ENCODE results near the gene NEK9.
"Not testable (repeated sequence)": the region's sequence is repeated elsewhere in the genome, so short reads cannot be mapped to it uniquely, and the experiment has no call there.

NEK9 gene

DNA sequence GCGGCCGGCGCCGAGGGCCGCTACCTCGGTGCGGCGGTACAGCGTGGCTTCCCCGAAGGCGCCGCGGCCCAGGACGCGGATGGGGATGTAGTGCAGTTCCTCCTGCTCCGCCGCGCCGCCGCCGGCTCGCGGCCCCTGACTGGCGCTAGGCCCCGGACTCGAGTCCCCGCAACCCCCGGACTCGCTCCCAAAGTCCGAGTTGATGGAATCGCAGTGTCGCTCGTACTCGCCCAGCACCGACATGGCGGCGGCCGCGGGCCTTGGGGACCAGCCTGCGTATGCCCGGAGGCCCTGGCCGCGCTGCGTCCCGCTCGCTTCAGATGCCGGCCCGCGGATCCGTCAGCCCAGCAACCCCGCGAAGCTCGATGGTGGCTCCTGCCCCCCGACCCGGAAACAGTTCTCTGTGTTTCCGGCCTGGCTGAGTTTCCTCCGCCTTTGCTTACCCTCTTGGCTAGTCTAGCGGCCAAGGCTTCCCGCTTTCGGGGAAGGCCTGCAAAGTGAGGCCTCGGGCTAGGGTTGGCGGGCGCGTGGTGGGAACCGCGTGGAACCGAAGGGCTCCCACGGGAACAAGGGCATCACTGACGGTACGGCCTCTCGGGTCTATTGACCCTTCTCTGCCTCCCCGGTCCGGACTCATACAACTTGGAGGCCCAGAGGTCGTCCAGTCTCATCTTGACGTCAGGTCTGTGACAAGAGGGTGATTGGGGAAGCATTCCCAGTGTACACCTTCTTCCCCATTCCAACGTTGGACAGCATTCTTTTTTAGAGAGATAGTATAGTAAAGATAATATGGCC is at the start of gene NEK9:
Gene NEK9 (minus strand): TSS at position 370 of the 795 bp plus-strand sequence. CDS start 127 bp downstream, at position 243.
- peak; percentile 91 for DNase-seq
- in situ Hi-C loops (cut with MboI; ENCODE audit: low pct_unique_long_range_greater_than_20kb, low sequenced_read_pairs) = loop anchor here (25.0 kb wide), 1 partner anchor 360 kb away; no protein-coding TSS in a partner anchor

GRCh38 chr14:75176142-75176820 is 49.4 kb upstream of the NEK9 start, which contains the start of gene TMED10:
TSS of gene TMED10 (minus strand) at chr14:75176612. CDS start at chr14:75176579, 33 bp downstream.
- in situ Hi-C loops (cut with MboI; ENCODE audit: low pct_unique_long_range_greater_than_20kb, low sequenced_read_pairs) = no loop called here
- DNase-seq = no peak

- no peak for DNase-seq
- in situ Hi-C loops (cut with MboI; ENCODE audit: low pct_unique_long_range_greater_than_20kb, low sequenced_read_pairs) = no loop called here
Measured at GRCh38 chr14:75175677-75176141, 48.9 kb upstream of the NEK9 start.

DNA sequence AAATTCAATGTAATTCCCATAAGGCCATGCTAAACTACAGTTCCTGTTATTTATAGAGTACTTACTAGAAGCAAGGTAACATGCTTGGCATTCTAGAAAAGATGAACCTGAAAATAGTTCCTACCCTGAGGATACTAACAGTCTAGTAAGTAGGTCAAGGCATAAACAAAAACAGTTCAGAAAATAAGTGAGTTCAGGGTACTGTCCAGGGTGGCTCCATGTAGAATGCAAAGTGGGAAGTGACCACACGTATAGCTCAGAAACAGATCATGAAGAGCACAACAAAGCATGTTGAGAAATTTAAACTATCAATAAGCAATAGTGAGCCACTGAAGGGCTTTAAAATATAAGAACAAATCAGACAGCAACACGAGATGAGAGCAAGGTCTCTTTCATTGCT is 47.2 kb upstream of the NEK9 start:
- in situ Hi-C loops (cut with MboI; ENCODE audit: low pct_unique_long_range_greater_than_20kb, low sequenced_read_pairs) = no loop called here
- no peak for DNase-seq

GRCh38 chr14:75170772-75171171 is 43.9 kb upstream of the NEK9 start:
- no peak for DNase-seq
- in situ Hi-C loops (cut with MboI; ENCODE audit: low pct_unique_long_range_greater_than_20kb, low sequenced_read_pairs) = no loop called here

DNA sequence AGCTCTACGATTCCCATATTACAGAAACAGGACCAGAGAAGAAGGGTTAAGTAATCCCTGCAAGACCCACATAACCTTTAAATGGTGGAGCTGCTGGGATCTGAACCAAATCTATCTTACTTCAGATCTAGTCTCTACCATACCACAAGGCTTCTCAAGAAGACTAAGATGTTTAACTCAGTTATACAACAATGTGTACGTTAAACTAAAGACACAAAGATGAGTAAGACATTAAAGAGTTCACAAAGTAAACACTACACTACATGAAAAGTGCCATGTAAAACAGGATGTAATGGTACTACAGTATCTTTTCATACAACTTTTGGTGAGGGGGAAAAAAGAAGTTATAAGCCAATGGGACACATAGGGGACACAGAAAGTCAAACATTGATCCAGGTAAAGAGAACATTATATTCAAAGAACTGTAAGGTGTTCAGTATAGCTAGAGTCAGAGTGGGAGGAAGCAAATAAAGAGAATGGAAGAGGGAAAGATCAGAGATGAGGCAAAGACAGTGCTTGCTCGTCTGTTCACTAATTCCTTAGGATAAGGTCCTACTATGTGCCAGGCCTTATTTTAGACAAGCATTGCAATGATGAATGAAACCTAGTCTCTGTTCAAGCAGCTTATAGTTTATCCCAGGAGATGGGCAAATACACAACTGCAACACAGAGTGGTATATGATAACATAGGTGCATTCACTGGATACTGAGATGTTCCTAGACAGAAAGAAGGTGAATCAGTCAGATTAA is 41.9 kb upstream of the NEK9 start:
- in situ Hi-C loops (cut with MboI; ENCODE audit: low pct_unique_long_range_greater_than_20kb, low sequenced_read_pairs) = no loop called here
- no peak for DNase-seq

- DNase-seq = no peak
- in situ Hi-C loops (cut with MboI; ENCODE audit: low pct_unique_long_range_greater_than_20kb, low sequenced_read_pairs) = no loop called here
Measured at GRCh38 chr14:75167325-75167724, 40.5 kb upstream of the NEK9 start.

DNA sequence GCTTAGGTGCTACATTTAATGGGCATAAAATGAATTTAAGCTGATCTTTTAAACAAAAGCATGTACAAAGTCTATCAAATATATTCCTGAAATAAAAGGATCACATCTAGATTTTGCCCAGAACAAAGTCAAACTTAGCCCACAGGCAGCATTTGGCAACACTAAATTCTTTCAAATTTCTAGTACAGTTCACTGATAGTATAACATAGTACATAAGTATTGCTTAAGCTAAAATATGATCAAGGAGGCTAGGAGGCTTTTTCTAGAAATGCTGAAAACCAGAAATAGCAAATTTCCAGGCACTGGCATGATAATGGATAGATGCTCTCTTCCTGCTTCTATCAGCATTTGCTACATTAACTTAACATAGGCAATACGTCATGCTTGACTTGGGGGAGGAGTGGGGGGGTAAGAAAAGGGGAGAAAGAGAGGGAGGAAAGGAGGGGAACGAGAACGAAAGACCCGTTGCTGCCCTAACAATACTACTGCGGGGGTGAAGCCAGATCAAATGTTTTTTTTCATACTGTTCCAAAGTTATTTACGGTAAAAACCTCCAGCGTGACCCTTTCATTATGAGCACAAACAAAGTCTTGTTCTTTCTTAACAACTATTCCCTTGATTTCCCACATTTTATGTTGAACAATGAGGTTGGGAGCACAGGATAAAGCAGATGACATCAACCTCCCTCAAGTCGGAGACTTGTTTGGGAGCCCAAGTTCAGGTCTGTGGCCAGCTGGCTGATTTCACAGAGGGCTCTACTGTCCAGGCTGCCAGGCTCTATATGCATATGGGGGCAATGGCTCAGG is 38.9 kb upstream of the NEK9 start:
- DNase-seq = no peak
- in situ Hi-C loops (cut with MboI; ENCODE audit: low pct_unique_long_range_greater_than_20kb, low sequenced_read_pairs) = no loop called here

DNA sequence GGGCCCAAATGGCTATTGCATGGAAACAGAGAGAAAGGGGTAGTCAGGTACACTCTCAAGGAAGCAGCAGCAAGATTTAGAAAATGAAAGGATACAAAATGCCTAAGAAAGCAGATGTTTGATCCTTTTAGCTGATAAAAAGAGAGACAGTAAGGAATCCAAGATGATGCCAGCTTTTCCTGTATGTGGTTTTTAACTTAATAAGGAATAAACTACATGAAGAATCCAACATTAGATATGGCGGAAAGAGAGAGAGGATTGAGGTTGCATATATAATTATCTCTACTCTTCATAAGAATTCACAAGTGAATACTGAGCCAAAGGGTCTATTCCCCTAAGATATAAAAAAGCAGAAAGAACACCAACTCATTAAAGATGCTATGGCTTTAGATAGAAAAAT is 38.0 kb upstream of the NEK9 start:
- no peak for DNase-seq
- in situ Hi-C loops (cut with MboI; ENCODE audit: low pct_unique_long_range_greater_than_20kb, low sequenced_read_pairs) = no loop called here

GRCh38 chr14:75163677-75164076 is 36.8 kb upstream of the NEK9 start:
- no peak for DNase-seq
- in situ Hi-C loops (cut with MboI; ENCODE audit: low pct_unique_long_range_greater_than_20kb, low sequenced_read_pairs) = no loop called here

- in situ Hi-C loops (cut with MboI; ENCODE audit: low pct_unique_long_range_greater_than_20kb, low sequenced_read_pairs) = no loop called here
- DNase-seq = no peak
Measured at GRCh38 chr14:75162631-75163030, 35.8 kb upstream of the NEK9 start.

GRCh38 chr14:75158843-75159614 is 32.2 kb upstream of the NEK9 start:
- in situ Hi-C loops (cut with MboI; ENCODE audit: low pct_unique_long_range_greater_than_20kb, low sequenced_read_pairs) = no loop called here
- DNase-seq = no peak

GRCh38 chr14:75156901-75157300 is 30.1 kb upstream of the NEK9 start:
- in situ Hi-C loops (cut with MboI; ENCODE audit: low pct_unique_long_range_greater_than_20kb, low sequenced_read_pairs) = no loop called here
- no peak for DNase-seq

- in situ Hi-C loops (cut with MboI; ENCODE audit: low pct_unique_long_range_greater_than_20kb, low sequenced_read_pairs) = no loop called here
- DNase-seq = no peak
Measured at GRCh38 chr14:75156111-75156510, 29.3 kb upstream of the NEK9 start.

- in situ Hi-C loops (cut with MboI; ENCODE audit: low pct_unique_long_range_greater_than_20kb, low sequenced_read_pairs) = no loop called here
- no peak for DNase-seq
Measured at GRCh38 chr14:75155169-75155568, 28.3 kb upstream of the NEK9 start.

- DNase-seq = no peak
- in situ Hi-C loops (cut with MboI; ENCODE audit: low pct_unique_long_range_greater_than_20kb, low sequenced_read_pairs) = no loop called here
Measured at GRCh38 chr14:75153295-75153694, 26.4 kb upstream of the NEK9 start.

DNA sequence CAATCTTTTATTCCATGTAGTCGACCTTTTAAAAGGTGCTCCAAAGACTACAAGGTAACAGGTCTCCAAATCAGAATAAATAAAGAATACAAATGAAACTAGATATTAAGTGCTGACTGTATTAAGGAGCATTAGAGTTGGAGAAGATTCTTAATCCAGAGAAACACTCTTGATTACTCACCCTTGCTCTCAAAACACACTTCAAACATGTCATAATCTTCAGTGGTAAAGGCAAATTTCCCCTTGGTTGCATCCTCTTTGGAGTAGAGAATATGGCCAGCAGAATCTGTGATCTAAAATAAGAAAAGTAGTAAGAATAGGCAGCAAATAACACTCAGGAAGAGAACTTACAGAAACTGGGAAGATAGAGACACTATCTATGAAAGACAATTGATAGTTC is 25.0 kb upstream of the NEK9 start:
- no peak for DNase-seq
- in situ Hi-C loops (cut with MboI; ENCODE audit: low pct_unique_long_range_greater_than_20kb, low sequenced_read_pairs) = no loop called here

GRCh38 chr14:75150637-75151036 is 23.8 kb upstream of the NEK9 start:
- DNase-seq; in situ Hi-C loops (cut with MboI; ENCODE audit: low pct_unique_long_range_greater_than_20kb, low sequenced_read_pairs): not testable (repeated sequence)
